ENCODE data around the gene CDK5R1. TPM values are rescaled to one million over a fixed set of nuclear protein-coding genes. Genes with fewer than 3 reads are reported as not detected.

Gene CDK5R1
- total RNA-seq, 1 experiment from 2014 or later, result 9.9 TPM

DNA sequence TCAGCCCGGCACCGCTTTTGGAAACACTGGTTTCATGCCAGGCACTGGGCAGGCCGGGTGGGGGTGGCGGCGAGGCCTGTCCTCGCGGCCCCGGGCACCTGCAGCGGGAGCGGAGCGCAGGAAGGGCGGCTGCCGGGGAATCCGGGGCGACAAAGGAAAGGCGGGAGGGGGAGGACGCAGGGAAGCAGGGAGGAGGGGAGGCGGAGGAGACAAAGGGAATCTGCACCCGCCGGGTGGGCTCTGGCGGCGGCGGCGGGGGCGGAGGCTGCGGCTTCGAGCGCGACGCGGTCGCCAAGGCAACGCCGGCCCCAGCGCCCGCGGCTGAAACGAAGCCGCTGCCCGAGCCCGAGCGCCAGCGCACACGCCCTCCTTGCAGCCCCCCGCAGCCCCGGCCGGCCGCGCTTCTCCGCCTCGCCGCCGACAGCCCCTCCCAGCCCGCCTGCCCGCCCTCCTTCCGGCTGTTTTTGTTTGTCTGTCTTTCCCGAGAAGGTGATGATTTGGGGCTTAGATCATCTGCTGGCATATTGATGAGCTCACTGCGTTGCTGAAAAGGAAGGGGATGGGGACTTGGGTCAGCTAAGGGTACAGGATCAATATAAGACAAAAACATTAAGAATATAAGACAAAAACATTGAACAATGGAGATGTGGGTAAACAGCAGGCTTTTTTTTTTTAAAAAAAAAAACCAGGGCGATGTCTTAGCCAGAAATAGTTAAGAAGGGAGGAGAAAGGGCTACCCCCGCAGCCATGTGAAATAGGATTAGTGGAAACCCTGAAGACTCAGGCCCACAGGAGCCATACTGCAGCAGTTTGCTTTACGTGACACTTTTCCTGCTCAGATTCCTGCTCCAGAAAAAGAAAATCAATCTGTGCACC lies 32.7 kb downstream of the CDK5R1 start (continued):
- TF ChIP-seq, protein P1, sequence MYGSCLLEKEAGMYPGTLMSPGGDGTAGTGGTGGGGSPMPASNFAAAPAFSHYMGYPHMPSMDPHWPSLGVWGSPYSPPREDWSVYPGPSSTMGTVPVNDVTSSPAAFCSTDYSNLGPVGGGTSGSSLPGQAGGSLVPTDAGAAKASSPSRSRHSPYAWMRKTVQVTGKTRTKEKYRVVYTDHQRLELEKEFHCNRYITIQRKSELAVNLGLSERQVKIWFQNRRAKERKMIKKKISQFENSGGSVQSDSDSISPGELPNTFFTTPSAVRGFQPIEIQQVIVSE (CRISPR knock-in tag; IDR thresholded peaks at IDR 0.05; ENCODE audit: borderline replicate concordance), result no peak
- peak; percentile 49; the same call in 1 of the 2 replicates for TF ChIP-seq SP1 (CRISPR knock-in tag; conservative IDR thresholded peaks at IDR 0.05)
- no peak for TF ChIP-seq FOXK1 (CRISPR knock-in tag; IDR thresholded peaks at IDR 0.05)
- no peak for TF ChIP-seq MXD4 (CRISPR knock-in tag; IDR thresholded peaks at IDR 0.05; ENCODE audit: borderline replicate concordance)

DNA sequence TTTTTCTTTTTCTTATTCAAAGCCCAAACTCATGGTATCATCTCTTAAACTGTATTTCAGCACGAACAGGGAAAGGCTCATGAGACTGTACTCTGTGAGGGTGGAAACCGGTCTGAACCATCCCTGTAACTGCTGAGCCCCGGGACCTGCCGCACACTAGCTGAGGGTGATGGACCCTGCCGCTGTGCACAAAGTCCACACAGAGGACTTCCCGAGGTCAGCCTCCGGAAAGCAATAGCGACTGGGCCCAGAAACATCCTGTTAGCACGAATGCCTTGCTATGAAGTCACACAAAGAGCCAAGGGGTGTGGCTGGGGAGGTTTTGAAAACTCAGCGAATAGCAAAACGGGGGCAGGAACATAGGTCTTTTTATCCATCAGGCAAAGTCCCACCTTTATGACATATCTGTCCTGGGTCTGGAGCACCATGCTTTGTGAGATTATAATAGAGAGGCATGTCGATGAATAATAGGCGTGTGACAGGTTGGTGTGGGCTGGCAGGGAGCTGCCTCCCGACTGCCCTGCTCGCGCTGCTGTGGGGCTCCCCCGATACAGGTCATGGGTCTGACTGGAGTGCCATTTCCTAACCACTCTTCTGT lies 33.4 kb downstream of the CDK5R1 start:
- DNase-seq (ENCODE audit: low spot score) (no peak), ATAC-seq (no peak)
- Mint-ChIP-seq H3K4me1 (peaks cover 76% of the 10 kb centered on the region), H3K9me3 (no peaks in the 10 kb centered on the region), H3K27ac (peak overlapping the region; percentile 98), H3K36me3 (no peaks in the 10 kb centered on the region), H3K27me3 (ENCODE audit: low read depth) (peaks cover 6% of the 10 kb centered on the region), H3K4me3 (peak overlapping the region; percentile 76)
- no peak for TF ChIP-seq ZNF263 (CRISPR knock-in tag; IDR thresholded peaks at IDR 0.05; ENCODE audit: low read depth)
- no peak for TF ChIP-seq FOXK1 (CRISPR knock-in tag; IDR thresholded peaks at IDR 0.05)
- TF ChIP-seq, protein P2, sequence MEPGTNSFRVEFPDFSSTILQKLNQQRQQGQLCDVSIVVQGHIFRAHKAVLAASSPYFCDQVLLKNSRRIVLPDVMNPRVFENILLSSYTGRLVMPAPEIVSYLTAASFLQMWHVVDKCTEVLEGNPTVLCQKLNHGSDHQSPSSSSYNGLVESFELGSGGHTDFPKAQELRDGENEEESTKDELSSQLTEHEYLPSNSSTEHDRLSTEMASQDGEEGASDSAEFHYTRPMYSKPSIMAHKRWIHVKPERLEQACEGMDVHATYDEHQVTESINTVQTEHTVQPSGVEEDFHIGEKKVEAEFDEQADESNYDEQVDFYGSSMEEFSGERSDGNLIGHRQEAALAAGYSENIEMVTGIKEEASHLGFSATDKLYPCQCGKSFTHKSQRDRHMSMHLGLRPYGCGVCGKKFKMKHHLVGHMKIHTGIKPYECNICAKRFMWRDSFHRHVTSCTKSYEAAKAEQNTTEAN (CRISPR knock-in tag; IDR thresholded peaks at IDR 0.05), result no peak
- TF ChIP-seq MXD4 (CRISPR knock-in tag; IDR thresholded peaks at IDR 0.05; ENCODE audit: borderline replicate concordance), result no peak
- no peak for TF ChIP-seq EMX1 (CRISPR knock-in tag; IDR thresholded peaks at IDR 0.05)
- no peak for TF ChIP-seq ZNF416 (CRISPR knock-in tag; IDR thresholded peaks at IDR 0.05)
- no peak for TF ChIP-seq GABPB1 (CRISPR knock-in tag; IDR thresholded peaks at IDR 0.05)
- no peak for TF ChIP-seq TEAD1 (CRISPR knock-in tag; IDR thresholded peaks at IDR 0.05)
- TF ChIP-seq, protein P1 (CRISPR knock-in tag; IDR thresholded peaks at IDR 0.05; ENCODE audit: borderline replicate concordance), result no peak
- TF ChIP-seq NR3C1 (CRISPR knock-in tag; conservative IDR thresholded peaks at IDR 0.05; ENCODE audit: low read depth), result no peak
- no peak for TF ChIP-seq ZNF219 (CRISPR knock-in tag; IDR thresholded peaks at IDR 0.05; ENCODE audit: borderline replicate concordance)
- TF ChIP-seq, protein P3, sequence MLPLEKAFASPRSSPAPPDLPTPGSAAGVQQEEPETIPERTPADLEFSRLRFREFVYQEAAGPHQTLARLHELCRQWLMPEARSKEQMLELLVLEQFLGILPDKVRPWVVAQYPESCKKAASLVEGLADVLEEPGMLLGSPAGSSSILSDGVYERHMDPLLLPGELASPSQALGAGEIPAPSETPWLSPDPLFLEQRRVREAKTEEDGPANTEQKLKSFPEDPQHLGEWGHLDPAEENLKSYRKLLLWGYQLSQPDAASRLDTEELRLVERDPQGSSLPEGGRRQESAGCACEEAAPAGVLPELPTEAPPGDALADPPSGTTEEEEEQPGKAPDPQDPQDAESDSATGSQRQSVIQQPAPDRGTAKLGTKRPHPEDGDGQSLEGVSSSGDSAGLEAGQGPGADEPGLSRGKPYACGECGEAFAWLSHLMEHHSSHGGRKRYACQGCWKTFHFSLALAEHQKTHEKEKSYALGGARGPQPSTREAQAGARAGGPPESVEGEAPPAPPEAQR (CRISPR knock-in tag; IDR thresholded peaks at IDR 0.05), result no peak
- TF ChIP-seq, protein P4, sequence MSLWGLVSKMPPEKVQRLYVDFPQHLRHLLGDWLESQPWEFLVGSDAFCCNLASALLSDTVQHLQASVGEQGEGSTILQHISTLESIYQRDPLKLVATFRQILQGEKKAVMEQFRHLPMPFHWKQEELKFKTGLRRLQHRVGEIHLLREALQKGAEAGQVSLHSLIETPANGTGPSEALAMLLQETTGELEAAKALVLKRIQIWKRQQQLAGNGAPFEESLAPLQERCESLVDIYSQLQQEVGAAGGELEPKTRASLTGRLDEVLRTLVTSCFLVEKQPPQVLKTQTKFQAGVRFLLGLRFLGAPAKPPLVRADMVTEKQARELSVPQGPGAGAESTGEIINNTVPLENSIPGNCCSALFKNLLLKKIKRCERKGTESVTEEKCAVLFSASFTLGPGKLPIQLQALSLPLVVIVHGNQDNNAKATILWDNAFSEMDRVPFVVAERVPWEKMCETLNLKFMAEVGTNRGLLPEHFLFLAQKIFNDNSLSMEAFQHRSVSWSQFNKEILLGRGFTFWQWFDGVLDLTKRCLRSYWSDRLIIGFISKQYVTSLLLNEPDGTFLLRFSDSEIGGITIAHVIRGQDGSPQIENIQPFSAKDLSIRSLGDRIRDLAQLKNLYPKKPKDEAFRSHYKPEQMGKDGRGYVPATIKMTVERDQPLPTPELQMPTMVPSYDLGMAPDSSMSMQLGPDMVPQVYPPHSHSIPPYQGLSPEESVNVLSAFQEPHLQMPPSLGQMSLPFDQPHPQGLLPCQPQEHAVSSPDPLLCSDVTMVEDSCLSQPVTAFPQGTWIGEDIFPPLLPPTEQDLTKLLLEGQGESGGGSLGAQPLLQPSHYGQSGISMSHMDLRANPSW (CRISPR knock-in tag; conservative IDR thresholded peaks at IDR 0.05; ENCODE audit: low read depth), result no peak
- TF ChIP-seq, protein P5, sequence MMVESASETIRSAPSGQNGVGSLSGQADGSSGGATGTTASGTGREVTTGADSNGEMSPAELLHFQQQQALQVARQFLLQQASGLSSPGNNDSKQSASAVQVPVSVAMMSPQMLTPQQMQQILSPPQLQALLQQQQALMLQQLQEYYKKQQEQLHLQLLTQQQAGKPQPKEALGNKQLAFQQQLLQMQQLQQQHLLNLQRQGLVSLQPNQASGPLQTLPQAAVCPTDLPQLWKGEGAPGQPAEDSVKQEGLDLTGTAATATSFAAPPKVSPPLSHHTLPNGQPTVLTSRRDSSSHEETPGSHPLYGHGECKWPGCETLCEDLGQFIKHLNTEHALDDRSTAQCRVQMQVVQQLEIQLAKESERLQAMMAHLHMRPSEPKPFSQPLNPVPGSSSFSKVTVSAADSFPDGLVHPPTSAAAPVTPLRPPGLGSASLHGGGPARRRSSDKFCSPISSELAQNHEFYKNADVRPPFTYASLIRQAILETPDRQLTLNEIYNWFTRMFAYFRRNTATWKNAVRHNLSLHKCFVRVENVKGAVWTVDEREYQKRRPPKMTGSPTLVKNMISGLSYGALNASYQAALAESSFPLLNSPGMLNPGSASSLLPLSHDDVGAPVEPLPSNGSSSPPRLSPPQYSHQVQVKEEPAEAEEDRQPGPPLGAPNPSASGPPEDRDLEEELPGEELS (CRISPR knock-in tag; IDR thresholded peaks at IDR 0.05), result no peak
- TF ChIP-seq, protein P6, sequence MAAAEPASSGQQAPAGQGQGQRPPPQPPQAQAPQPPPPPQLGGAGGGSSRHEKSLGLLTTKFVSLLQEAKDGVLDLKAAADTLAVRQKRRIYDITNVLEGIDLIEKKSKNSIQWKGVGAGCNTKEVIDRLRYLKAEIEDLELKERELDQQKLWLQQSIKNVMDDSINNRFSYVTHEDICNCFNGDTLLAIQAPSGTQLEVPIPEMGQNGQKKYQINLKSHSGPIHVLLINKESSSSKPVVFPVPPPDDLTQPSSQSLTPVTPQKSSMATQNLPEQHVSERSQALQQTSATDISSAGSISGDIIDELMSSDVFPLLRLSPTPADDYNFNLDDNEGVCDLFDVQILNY (CRISPR knock-in tag; IDR thresholded peaks at IDR 0.05), result no peak
- ChIA-PET POLR2A (interaction anchor here (0.5 to 1.3 kb wide), 2 partner anchors 11 to 357 kb away, joined by 3 read pairs; no protein-coding TSS in a partner anchor), CTCF (no interaction called here)
